ENCODE results near the gene CORT.
A peak's percentile ranks its signal among the peaks of the same experiment; 100 is the strongest.

Gene CORT

DNA sequence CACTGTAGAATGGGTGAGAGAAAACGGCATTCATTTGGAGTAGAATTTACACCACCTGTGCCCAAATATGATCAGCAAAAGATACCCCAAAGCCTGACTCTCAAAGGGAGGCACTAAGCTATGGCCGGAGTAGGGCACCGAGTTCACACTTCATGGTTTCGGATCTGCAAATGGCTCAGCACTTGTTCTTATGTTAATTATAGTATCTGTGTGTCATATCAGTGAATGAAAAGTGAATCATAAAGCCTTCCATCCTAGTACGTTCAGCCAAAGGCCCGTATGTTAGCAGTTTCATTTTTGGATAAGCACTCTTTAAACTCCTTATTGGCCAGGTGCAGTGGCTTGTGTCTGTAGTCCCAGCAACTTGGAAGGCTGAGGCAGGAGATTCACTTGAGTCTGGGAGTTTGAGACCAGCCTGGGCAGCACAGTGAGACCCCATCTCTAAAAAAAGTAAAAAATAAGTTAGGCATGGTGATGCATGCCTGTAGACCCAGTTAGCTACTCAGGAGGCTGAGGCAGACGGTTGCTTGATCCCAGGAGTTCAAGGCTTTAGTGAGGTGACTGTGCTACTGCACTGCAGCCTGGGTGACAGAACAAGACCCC is 4.9 kb upstream of the CORT start:
- Histone ChIP-seq H3K27me3 (replicated peaks; ENCODE audit: insufficient read depth, low read length) (no peaks in the 10 kb centered on the region), H3K4me3 (ENCODE audit: low read length) (peak overlapping the region; percentile 10; the same call in 1 of the 2 replicates), H3K9ac (ENCODE audit: low read length) (peak overlapping the region; percentile 24; the same call in 1 of the 2 replicates), H3K4me1 (ENCODE audit: low read length) (peaks cover 6% of the 10 kb centered on the region), H3K36me3 (replicated peaks; ENCODE audit: insufficient read depth, low read length) (no peaks in the 10 kb centered on the region), H2AFZ (ENCODE audit: low read length) (peak overlapping the region; percentile 79), H3K9me2 (replicated peaks; ENCODE audit: insufficient read depth, low read length) (no peaks in the 10 kb centered on the region), H3K27ac (ENCODE audit: low read length) (peak overlapping the region; percentile 66), H3K4me2 (ENCODE audit: low read depth, low read length) (peak overlapping the region; percentile 47), H4K20me1 (ENCODE audit: insufficient read depth, low read length) (no peaks in the 10 kb centered on the region), H3K79me2 (ENCODE audit: low read length) (no peaks in the 10 kb centered on the region), H3F3A (ENCODE audit: insufficient read depth, low read length) (peaks cover 11% of the 10 kb centered on the region), H3K9me3 (replicated peaks; ENCODE audit: insufficient read depth, low read length) (no peaks in the 10 kb centered on the region)
- DNase-seq = peak; percentile 85
- TF ChIP-seq, protein P1, sequence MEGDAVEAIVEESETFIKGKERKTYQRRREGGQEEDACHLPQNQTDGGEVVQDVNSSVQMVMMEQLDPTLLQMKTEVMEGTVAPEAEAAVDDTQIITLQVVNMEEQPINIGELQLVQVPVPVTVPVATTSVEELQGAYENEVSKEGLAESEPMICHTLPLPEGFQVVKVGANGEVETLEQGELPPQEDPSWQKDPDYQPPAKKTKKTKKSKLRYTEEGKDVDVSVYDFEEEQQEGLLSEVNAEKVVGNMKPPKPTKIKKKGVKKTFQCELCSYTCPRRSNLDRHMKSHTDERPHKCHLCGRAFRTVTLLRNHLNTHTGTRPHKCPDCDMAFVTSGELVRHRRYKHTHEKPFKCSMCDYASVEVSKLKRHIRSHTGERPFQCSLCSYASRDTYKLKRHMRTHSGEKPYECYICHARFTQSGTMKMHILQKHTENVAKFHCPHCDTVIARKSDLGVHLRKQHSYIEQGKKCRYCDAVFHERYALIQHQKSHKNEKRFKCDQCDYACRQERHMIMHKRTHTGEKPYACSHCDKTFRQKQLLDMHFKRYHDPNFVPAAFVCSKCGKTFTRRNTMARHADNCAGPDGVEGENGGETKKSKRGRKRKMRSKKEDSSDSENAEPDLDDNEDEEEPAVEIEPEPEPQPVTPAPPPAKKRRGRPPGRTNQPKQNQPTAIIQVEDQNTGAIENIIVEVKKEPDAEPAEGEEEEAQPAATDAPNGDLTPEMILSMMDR (IDR thresholded peaks at IDR 0.05; ENCODE audit: low read length) = no peak
- TF ChIP-seq EZH2phosphoT487 (IDR thresholded peaks at IDR 0.05; ENCODE audit: low read length) = no peak
- TF ChIP-seq EZH2 (optimal IDR thresholded peaks at IDR 0.05; ENCODE audit: low read depth, low read length) = no peak

DNA sequence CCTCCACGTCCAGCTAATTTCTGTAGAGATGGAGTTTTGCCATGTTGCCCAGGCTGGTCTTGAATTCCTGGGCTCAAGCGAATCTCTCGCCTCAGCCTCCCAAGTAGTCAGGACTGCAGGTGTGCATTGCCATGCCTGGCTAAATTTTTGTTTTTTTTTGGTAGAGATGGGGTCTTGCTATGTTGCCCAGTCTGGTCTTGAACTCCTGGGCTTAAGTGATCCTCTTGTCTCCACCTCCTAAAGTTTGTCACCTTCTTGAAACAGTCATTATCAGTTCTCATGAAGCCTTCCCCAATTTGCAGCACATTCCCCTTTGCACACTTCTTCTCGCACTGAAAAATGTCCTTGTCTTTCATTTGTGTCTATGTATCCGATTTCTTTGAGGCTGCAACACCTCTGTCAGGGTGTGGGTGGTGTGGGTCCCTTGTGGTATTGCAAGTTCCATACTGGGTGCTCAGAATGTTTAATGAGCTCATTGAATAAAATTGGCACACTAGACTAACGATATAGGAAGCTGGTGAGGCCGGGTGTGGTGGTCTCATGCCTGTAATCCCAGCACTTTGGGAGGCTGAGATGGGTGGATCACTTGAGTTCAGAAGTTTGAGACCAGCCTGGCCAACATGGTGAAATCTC is 2.9 kb upstream of the CORT start:
- Histone ChIP-seq H3K4me2 (ENCODE audit: low read depth, low read length) (no peak overlapping the region), H3K79me2 (ENCODE audit: low read length) (no peaks in the 10 kb centered on the region), H4K20me1 (ENCODE audit: insufficient read depth, low read length) (no peaks in the 10 kb centered on the region), H3K36me3 (replicated peaks; ENCODE audit: insufficient read depth, low read length) (no peaks in the 10 kb centered on the region), H3F3A (ENCODE audit: insufficient read depth, low read length) (peaks cover 11% of the 10 kb centered on the region), H3K9me3 (replicated peaks; ENCODE audit: insufficient read depth, low read length) (no peaks in the 10 kb centered on the region), H3K4me1 (ENCODE audit: low read length) (peaks cover 6% of the 10 kb centered on the region), H3K9me2 (replicated peaks; ENCODE audit: insufficient read depth, low read length) (no peaks in the 10 kb centered on the region), H2AFZ (ENCODE audit: low read length) (no peak overlapping the region), H3K27me3 (replicated peaks; ENCODE audit: insufficient read depth, low read length) (no peaks in the 10 kb centered on the region), H3K27ac (ENCODE audit: low read length) (no peak overlapping the region), H3K4me3 (ENCODE audit: low read length) (no peak overlapping the region), H3K9ac (ENCODE audit: low read length) (no peak overlapping the region)
- TF ChIP-seq EZH2 (optimal IDR thresholded peaks at IDR 0.05; ENCODE audit: low read depth, low read length) (no peak), EZH2phosphoT487 (IDR thresholded peaks at IDR 0.05; ENCODE audit: low read length) (no peak)
- TF ChIP-seq, protein P1 (IDR thresholded peaks at IDR 0.05; ENCODE audit: low read length) = no peak
- DNase-seq = no peak

DNA sequence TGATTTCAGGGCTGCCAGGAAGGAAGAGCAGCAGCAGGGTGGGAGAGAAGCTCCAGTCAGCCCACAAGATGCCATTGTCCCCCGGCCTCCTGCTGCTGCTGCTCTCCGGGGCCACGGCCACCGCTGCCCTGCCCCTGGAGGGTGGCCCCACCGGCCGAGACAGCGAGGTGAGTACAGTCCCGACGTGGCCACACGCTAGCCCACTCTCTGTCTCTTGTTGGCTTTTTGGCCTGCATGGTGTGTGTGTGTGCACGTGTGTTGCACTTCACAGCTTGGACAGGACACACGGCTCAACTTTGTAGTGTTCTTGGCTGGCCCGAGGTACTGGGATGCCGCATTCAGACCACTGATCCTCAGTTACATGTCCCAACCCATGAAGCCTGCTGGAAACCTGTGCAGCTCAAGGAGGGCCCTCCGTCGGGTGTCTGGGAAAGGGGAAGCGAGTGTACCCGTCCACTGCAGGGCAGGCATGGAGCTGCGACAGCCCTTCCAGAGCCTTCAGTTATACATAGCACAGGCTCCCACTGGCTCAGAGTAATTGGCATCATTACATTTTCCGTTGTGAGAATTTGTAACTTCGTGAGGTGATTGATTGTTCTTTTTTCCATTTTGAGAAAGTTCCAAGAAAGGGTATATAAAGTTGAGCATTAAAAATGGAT is 454 bp downstream of the CORT start:
- no peaks in the 10 kb centered on the region for H3K36me3 ChIP-seq (replicated peaks; ENCODE audit: insufficient read depth, low read length)
- H3K4me1 ChIP-seq (ENCODE audit: low read length) = no peaks in the 10 kb centered on the region
- DNase-seq = no peak
- H3F3A ChIP-seq (ENCODE audit: insufficient read depth, low read length) = peaks cover under 1% of the 10 kb centered on the region
- H2AFZ ChIP-seq (ENCODE audit: low read length) = no peak overlapping the region
- no peaks in the 10 kb centered on the region for H3K27me3 ChIP-seq (replicated peaks; ENCODE audit: insufficient read depth, low read length)
- H3K79me2 ChIP-seq (ENCODE audit: low read length) = no peaks in the 10 kb centered on the region
- H4K20me1 ChIP-seq (ENCODE audit: insufficient read depth, low read length) = no peaks in the 10 kb centered on the region
- TF ChIP-seq, protein P1 (IDR thresholded peaks at IDR 0.05; ENCODE audit: low read length) = no peak
- TF ChIP-seq EZH2phosphoT487 (IDR thresholded peaks at IDR 0.05; ENCODE audit: low read length) (no peak), EZH2 (optimal IDR thresholded peaks at IDR 0.05; ENCODE audit: low read depth, low read length) (no peak)
- H3K9me3 ChIP-seq (replicated peaks; ENCODE audit: insufficient read depth, low read length) = no peaks in the 10 kb centered on the region
- no peak overlapping the region for H3K4me3 ChIP-seq (ENCODE audit: low read length)
- no peak overlapping the region for H3K9ac ChIP-seq (ENCODE audit: low read length)
- H3K4me2 ChIP-seq (ENCODE audit: low read depth, low read length) = no peak overlapping the region
- H3K9me2 ChIP-seq (replicated peaks; ENCODE audit: insufficient read depth, low read length) = no peaks in the 10 kb centered on the region
- H3K27ac ChIP-seq (ENCODE audit: low read length) = no peak overlapping the region
